ENCODE measurements around the gene TMEM161A.
"Not testable (repeated sequence)": the region's sequence is repeated elsewhere in the genome, so short reads cannot be mapped to it uniquely, and the experiment has no call there.

The TMEM161A gene

GRCh38 chr19:19155495-19156219 is 17.4 kb upstream of the TMEM161A start:
- DNase-seq (ENCODE audit: low read depth in 2 of 2) = no peak

GRCh38 chr19:19154768-19155494 is 16.7 kb upstream of the TMEM161A start:
- DNase-seq (ENCODE audit: low read depth in 2 of 2) = no peak

- no peak for DNase-seq (ENCODE audit: low read depth in 2 of 2)
These were observed 14.5 kb upstream of the TMEM161A start for GRCh38 chr19:19152668-19153384.

GRCh38 chr19:19151418-19151817 is 13.1 kb upstream of the TMEM161A start:
- no peak for DNase-seq (ENCODE audit: low read depth in 2 of 2)

- DNase-seq (ENCODE audit: low read depth in 2 of 2) = no peak
These were observed 11.2 kb upstream of the TMEM161A start for GRCh38 chr19:19149435-19149834.

- not testable (repeated sequence) for DNase-seq (ENCODE audit: low read depth in 2 of 2)
These were observed 10.2 kb upstream of the TMEM161A start for GRCh38 chr19:19148504-19148903.

- no peak for DNase-seq (ENCODE audit: low read depth in 2 of 2)
These were observed 9.1 kb upstream of the TMEM161A start for GRCh38 chr19:19147344-19147743.

GRCh38 chr19:19146865-19147264 is 8.6 kb upstream of the TMEM161A start:
- DNase-seq (ENCODE audit: low read depth in 2 of 2) = no peak

GRCh38 chr19:19145684-19146608 is 7.7 kb upstream of the TMEM161A start:
- DNase-seq (ENCODE audit: low read depth in 2 of 2) = peak; percentile 85 to 86

- DNase-seq (ENCODE audit: low read depth in 2 of 2) = no peak
These were observed 7.0 kb upstream of the TMEM161A start for GRCh38 chr19:19145281-19145680.

GRCh38 chr19:19142347-19142746 is 4.1 kb upstream of the TMEM161A start:
- no peak for DNase-seq (ENCODE audit: low read depth in 2 of 2)

- no peak for DNase-seq (ENCODE audit: low read depth in 2 of 2)
These were observed 2.2 kb upstream of the TMEM161A start for GRCh38 chr19:19140476-19140875.

- DNase-seq (ENCODE audit: low read depth in 2 of 2) = no peak
These were observed 1.6 kb upstream of the TMEM161A start for GRCh38 chr19:19139876-19140229.

- DNase-seq (ENCODE audit: low read depth in 2 of 2) = no peak
These were observed 646 bp downstream of the TMEM161A start for GRCh38 chr19:19137556-19138108.

GRCh38 chr19:19135713-19136112 is 2.6 kb downstream of the TMEM161A start:
- DNase-seq (ENCODE audit: low read depth in 2 of 2) = not testable (repeated sequence)

GRCh38 chr19:19134687-19135158 is 3.6 kb downstream of the TMEM161A start:
- peak in 1 of 2 donors; percentile 31 for DNase-seq (ENCODE audit: low read depth in 2 of 2)

- DNase-seq (ENCODE audit: low read depth in 2 of 2) = no peak
These were observed 4.3 kb downstream of the TMEM161A start for GRCh38 chr19:19133985-19134384.

- DNase-seq (ENCODE audit: low read depth in 2 of 2) = no peak
These were observed 5.4 kb downstream of the TMEM161A start for GRCh38 chr19:19132912-19133311.

GRCh38 chr19:19131989-19132388 is 6.3 kb downstream of the TMEM161A start:
- no peak for DNase-seq (ENCODE audit: low read depth in 2 of 2)

GRCh38 chr19:19126102-19126501 is 12.2 kb downstream of the TMEM161A start:
- DNase-seq (ENCODE audit: low read depth in 2 of 2) = no peak

GRCh38 chr19:19123386-19123785 is 14.9 kb downstream of the TMEM161A start:
- DNase-seq (ENCODE audit: low read depth in 2 of 2) = no peak
